Activated naive CD8-positive, alpha-beta T cell treated with anti-CD3 and anti-CD28 coated beads, Interleukin-2, amount 10 ng/mL, durations not matched to agents 7 days and 5 days (primary cell): Measurements from ENCODE around the gene XRCC1. TPM values are rescaled to one million over a fixed set of nuclear protein-coding genes. Genes with fewer than 3 reads are reported as not detected.
"Not testable (repeated sequence)": the region's sequence is repeated elsewhere in the genome, so short reads cannot be mapped to it uniquely, and the experiment has no call there.

ENCODE experiments used
- ATAC-seq: fragments of 150-1000 bp; cut with Tn5 transposase; one replicate; pipeline ENCODE4 v1.10.0; 2021; ENCODE audit warnings: low read depth, moderate library complexity
- POLR2A ChIA-PET: fragments of 350-600 bp; sonication (Branson Sonifier 250); formaldehyde crosslinking; loops from one replicate; lab custom pipeline; 2021; ENCODE audit warnings: antibody characterized with exemption; lab: Charles Lee
- DNase-seq: peaks from one replicate; pipeline ENCODE4 v3.0.0; 2021
- H3K27ac Mint-ChIP-seq: one replicate; pipeline ENCODE4 v1.8.0; 2022; ENCODE audit warnings: mild to moderate bottlenecking, mixed read lengths
- H3K27me3 Mint-ChIP-seq: one replicate; pipeline ENCODE4 v1.8.0; 2022; ENCODE audit warnings: mild to moderate bottlenecking, moderate library complexity, mixed read lengths
- H3K36me3 Mint-ChIP-seq: one replicate; pipeline ENCODE4 v1.8.0; 2021; ENCODE audit warnings: mild to moderate bottlenecking, mixed read lengths
- H3K4me1 Mint-ChIP-seq: one replicate; pipeline ENCODE4 v1.8.0; 2021; ENCODE audit warnings: mixed read lengths
- H3K4me3 Mint-ChIP-seq: one replicate; pipeline ENCODE4 v1.8.0; 2022; ENCODE audit warnings: mild to moderate bottlenecking, moderate library complexity, mixed read lengths
- H3K9me3 Mint-ChIP-seq: one replicate; pipeline ENCODE4 v1.8.0; 2021; ENCODE audit warnings: mixed read lengths
- total RNA-seq, 2 experiments: library from RNA; stranded (reverse); gene quantifications; one replicate each; pipeline ENCODE4 v1.2.3, GENCODE V29; 2021

The XRCC1 gene
- total RNA-seq, 2 experiments from 2014 or later: 40.0 to 43.2 TPM

DNA sequence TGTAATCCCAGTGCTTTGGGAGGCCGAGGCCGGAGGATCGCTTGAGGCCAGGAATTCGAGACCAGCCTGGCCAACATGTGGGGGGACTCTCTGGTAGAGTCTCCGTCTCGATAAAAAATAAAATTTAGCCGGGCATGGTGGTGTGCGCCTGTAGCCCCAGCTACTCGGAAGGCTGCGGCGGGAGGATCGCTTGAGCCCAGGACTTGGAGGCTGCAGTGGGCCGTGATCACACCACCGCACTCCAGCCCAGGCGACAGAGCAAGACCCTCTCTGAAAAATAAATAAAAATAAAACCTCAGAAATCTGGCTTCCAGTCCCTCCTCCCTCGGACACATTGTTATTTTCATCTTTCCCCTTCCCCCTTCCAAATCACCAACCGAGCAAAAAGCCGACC is 20.3 kb upstream of the XRCC1 start:
- peaks cover 37% of the 10 kb centered on the region for H3K4me1 Mint-ChIP-seq
- peak overlapping the region; percentile 97 for H3K27ac Mint-ChIP-seq
- DNase-seq: no peak
- peaks cover 6% of the 10 kb centered on the region for H3K36me3 Mint-ChIP-seq
- POLR2A ChIA-PET: interaction anchor here (0.6 to 4.4 kb wide), 17 partner anchors 15 to 189 kb away, joined by 3 to 45 read pairs (median 5); partner anchors contain the start of genes PINLYP, SMG9, XRCC1 and ZNF428
- no peaks in the 10 kb centered on the region for H3K27me3 Mint-ChIP-seq
- H3K9me3 Mint-ChIP-seq: no peaks in the 10 kb centered on the region
- ATAC-seq: peak; percentile 8
- peak overlapping the region; percentile 94 for H3K4me3 Mint-ChIP-seq

DNA sequence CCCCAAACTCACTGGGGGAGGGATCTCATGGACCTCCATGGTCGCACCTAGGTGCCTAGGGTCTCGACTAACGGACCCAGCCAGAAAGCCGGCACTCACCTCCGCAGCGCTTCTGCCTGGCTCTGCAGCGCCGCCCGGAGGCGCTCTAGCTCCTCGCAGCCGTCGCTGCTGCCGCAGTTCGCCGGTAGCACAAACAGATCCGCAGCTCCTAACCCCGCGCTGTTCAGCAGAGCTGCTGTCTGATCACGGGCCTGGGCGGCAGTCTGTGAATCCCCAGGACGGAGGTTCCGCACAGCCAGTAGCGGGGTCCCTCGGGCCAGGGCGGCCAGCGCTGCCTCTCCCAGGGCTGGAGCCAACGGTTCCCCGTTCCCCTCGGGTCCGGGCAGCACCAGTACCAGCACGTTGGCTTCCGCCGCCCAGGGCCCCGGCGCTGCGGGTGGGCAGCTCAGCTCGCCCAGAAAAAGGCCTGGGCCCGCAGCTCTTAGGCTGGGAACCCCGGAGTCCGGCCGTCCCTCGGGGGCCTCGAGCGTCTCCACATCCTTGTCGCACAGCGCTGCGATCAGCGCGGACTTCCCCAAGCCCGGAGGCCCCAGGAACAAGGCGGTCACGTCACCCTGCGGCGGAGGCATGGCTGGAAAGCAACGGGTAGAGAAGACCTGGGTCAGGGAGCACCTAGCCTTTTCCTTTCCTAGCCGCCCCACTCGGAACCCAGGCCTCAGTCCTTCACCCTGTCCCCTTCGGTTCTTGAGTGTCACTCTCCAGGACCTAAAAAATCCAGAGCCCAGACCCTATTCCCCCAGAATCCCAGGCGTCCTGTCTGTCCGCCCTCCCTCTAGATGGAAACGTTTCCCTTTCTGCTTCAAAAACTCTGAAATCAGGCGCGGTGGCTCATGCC is 19.6 kb upstream of the XRCC1 start:
- DNase-seq: peak; percentile 84
- ATAC-seq: peak; percentile 55
- Mint-ChIP-seq H3K4me1 (peaks cover 39% of the 10 kb centered on the region), H3K36me3 (peaks cover 6% of the 10 kb centered on the region), H3K4me3 (peak overlapping the region; percentile 94), H3K9me3 (no peaks in the 10 kb centered on the region), H3K27ac (peak overlapping the region; percentile 97), H3K27me3 (no peaks in the 10 kb centered on the region)
- POLR2A ChIA-PET: interaction anchor here (0.6 to 4.4 kb wide), 21 partner anchors 11 to 585 kb away, joined by 3 to 45 read pairs (median 4); partner anchors contain the start of genes PHLDB3, PINLYP, XRCC1 and ZNF428

DNA sequence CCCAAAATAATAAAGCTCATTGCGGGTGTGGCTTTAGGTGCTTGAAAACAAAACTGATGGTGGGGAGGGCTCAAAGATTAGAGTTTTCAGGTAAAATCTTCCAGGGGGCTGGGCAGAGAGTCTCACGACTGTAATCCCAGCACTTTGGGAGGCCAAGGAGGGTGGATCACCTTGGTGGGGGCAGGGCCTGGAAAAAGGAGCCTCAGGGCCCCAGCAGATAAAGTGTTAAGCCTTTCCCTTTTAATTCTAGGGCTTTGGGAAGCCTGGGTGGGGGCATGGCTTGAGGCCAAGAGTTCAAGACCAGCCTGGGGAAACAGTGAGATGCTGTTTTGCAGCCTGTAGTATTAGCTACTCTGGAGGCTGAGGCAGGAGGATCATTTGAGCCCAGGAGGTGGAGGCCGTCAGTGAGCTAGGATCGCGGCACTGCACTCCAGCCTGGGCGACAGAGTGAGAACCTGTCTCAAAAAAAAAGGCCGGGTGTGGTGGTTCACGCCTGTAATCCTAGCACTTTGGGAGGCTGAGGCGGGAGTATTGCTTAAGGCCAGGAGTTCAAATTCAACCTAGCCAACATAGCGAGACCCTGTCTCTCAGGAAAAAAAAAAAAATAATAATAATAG is 18.9 kb upstream of the XRCC1 start:
- POLR2A ChIA-PET: interaction anchor here (0.6 to 4.4 kb wide), 19 partner anchors 10 to 586 kb away, joined by 3 to 45 read pairs (median 4); partner anchors contain the start of genes PHLDB3, PINLYP, XRCC1 and ZNF575
- H3K4me3 Mint-ChIP-seq: peak overlapping the region; percentile 59

DNA sequence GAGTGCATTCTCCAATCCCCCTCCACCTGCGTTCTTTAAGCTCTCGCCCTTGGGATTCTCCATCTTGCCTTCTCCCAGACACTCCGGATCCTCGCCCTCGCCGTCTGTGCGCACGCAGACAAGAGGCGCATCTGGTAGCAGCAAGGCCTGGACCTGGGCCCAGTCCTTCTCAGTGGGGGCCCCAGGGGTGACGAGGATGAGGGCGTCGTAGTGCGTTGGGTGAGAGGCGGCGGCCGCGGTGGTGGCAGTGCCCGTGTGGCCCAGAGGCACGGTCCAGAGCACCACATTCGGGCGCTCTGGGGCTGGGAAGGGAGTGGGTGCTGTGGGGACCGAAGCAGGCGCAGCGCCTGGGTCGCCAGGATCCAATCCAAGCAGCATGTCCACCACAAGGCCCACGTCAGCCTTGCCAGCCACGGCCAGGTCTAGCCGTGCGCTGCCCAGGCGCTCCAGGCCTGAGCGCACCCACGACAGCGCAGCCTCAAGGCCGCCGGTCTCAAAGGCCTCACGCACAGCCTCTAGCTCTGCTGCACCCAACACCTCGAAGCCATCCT is 17.5 kb upstream of the XRCC1 start:
- POLR2A ChIA-PET: interaction anchor here (1.0 kb wide), 1 partner anchor 38 kb away, joined by 3 read pairs; no protein-coding TSS in a partner anchor
- no peak overlapping the region for H3K4me3 Mint-ChIP-seq

More for the DNA sequence above, 18.9 kb upstream of the XRCC1 start:
- Mint-ChIP-seq H3K9me3 (no peaks in the 10 kb centered on the region), H3K4me1 (peaks cover 44% of the 10 kb centered on the region), H3K36me3 (peaks cover 8% of the 10 kb centered on the region), H3K27me3 (no peaks in the 10 kb centered on the region), H3K27ac (peak overlapping the region; percentile 28)
- DNase-seq (no peak), ATAC-seq (no peak)

DNA sequence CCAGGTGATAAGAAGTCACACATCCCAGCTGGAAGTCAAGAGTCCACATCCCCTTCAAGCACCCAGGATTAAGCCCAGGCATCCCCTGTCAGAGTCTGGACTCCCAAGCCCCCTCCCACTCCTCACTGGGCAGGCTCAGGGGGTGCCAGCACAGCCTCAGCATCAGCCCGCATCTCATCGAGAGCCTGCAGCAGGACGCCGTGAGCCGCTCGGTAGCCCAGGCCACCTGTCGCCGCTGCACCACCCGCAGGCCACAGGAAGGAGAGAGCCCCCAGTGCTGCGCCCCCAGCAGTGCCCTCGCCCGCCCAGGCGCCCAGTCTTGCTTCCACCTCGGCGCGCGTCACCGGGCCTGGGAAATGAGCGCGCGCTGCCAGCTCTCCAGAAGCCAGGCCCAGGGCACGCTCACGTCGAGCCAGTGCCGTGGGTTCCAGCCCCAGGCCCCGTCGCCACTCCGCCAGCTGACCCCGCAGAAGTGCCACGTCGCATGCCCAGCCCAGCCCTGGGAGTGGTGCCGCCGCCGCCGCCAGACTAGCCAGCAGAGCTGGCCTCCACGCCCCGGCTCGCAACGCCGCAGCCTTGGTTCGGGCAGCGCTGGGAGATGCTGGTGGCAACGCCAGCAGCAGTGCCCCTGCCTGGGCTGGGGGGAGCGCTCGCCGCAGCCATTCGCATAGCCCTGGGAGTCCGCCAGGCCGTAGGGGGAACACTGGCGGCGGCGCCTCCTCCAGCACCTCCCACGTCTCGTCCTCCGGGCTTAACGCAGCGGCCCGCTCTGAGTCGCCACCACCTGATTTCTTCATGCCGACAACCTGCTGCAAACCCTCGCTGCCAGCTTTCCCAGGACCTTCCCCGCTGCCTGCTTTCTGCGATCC is 16.8 kb upstream of the XRCC1 start:
- peaks cover 10% of the 10 kb centered on the region for H3K36me3 Mint-ChIP-seq
- H3K4me3 Mint-ChIP-seq: no peak overlapping the region
- ATAC-seq (no peak), DNase-seq (no peak)
- POLR2A ChIA-PET: no interaction called here
- H3K4me1 Mint-ChIP-seq: peaks cover 31% of the 10 kb centered on the region
- H3K27me3 Mint-ChIP-seq: no peaks in the 10 kb centered on the region
- no peaks in the 10 kb centered on the region for H3K9me3 Mint-ChIP-seq
- no peak overlapping the region for H3K27ac Mint-ChIP-seq

More for the DNA sequence above, 17.5 kb upstream of the XRCC1 start:
- Mint-ChIP-seq H3K4me1 (peaks cover 38% of the 10 kb centered on the region), H3K36me3 (peaks cover 10% of the 10 kb centered on the region), H3K27me3 (no peaks in the 10 kb centered on the region), H3K9me3 (no peaks in the 10 kb centered on the region), H3K27ac (peak overlapping the region; percentile 70)
- DNase-seq (no peak), ATAC-seq (no peak)

DNA sequence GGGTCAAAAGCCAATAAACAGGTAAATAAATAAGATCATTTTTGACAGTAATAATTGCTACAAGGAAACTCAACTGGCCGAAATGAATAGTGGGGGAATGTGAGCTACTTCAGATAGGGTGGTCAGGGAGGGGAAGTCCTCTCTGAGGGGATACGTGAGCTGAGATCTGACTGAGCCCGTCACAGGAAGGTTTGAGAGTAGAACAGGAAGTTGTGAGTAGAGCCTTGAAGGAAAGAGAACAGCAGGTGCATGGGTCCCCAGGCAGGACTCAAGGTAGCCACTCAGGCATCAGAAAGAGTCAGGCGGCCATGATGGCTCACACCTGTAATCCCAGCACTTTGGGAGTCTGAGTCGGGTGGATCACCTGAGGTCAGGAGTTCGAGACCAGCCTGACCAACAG is 14.4 kb upstream of the XRCC1 start:
- Mint-ChIP-seq H3K4me3 (no peak overlapping the region), H3K4me1 (peaks cover 21% of the 10 kb centered on the region), H3K36me3 (peaks cover 24% of the 10 kb centered on the region), H3K27me3 (no peaks in the 10 kb centered on the region), H3K27ac (peak overlapping the region; percentile 68), H3K9me3 (no peaks in the 10 kb centered on the region)
- ATAC-seq (peak; percentile 53), DNase-seq (no peak)
- POLR2A ChIA-PET: interaction anchor here (0.9 to 1.0 kb wide), 2 partner anchors 10 to 14 kb away, joined by 3 read pairs; no protein-coding TSS in a partner anchor

DNA sequence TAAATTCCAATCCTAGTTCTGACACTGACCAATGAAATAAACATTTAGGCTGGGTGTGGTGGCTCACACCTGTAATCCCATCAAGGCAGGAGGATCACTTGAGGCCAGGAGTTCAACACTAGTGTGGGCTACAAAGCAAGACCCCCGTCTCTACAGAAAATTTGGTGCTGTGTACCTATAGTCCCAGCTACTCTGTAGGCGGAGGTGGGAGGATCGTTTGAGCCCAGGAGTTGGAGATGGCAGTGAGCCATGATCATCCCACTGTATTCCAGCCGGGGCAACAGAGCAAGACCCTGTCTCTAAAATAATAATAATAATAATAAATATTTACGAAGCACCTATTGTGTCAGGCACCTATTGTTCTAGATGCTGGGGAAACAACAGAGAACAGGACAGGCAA is 13.9 kb upstream of the XRCC1 start:
- ATAC-seq (no peak), DNase-seq (no peak)
- POLR2A ChIA-PET: interaction anchor here (0.9 to 1.0 kb wide), 2 partner anchors 10 to 15 kb away, joined by 3 read pairs; no protein-coding TSS in a partner anchor
- no peaks in the 10 kb centered on the region for H3K27me3 Mint-ChIP-seq
- no peaks in the 10 kb centered on the region for H3K9me3 Mint-ChIP-seq
- peak overlapping the region; percentile 68 for H3K27ac Mint-ChIP-seq
- peaks cover 24% of the 10 kb centered on the region for H3K4me1 Mint-ChIP-seq
- no peak overlapping the region for H3K4me3 Mint-ChIP-seq
- H3K36me3 Mint-ChIP-seq: peaks cover 27% of the 10 kb centered on the region

DNA sequence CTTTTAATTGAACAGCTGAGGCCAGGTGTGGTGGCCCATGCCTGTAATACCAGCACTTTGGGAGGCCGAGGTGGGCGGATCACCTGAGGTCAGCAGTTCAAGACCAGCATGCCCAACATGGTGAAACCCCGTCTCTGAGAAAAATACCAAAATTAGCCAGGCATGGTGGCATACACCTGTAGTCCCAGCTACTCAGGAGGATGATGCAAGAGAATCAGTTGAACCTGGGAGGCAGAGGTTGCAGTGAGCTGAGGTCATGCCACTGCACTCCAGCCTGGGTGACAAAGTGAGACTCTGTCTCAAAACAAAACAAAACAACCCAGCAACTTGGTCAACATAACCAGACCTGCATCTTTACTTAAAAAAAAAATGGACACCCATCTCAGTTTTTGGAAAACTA is 11.7 kb upstream of the XRCC1 start:
- DNase-seq, POLR2A ChIA-PET, H3K27ac Mint-ChIP-seq, H3K4me3 Mint-ChIP-seq, H3K9me3 Mint-ChIP-seq, ATAC-seq, H3K27me3 Mint-ChIP-seq: not testable (repeated sequence)
- H3K36me3 Mint-ChIP-seq: peaks cover 27% of the 10 kb centered on the region
- peaks cover 22% of the 10 kb centered on the region for H3K4me1 Mint-ChIP-seq

DNA sequence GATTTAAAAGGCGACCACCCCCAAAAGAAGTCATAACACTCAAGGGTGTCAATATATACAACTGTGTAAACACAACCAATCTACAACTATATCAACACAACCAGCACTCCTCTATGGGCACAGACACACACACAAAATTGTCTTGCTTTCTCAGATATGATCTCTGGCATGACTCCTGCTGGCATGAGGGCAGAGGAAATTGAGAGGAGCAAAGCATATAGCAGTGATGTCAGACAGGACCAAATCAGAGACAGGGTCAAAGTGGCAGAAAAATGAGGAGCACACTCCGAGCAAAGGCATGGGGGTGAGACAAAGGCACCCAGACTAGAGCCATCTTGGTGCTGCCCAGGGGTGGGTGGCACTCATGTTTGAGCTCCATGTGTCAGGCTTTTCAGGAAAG is 11.0 kb upstream of the XRCC1 start:
- Mint-ChIP-seq H3K4me3 (no peak overlapping the region), H3K9me3 (no peaks in the 10 kb centered on the region), H3K27me3 (no peaks in the 10 kb centered on the region), H3K27ac (peak overlapping the region; percentile 32), H3K4me1 (peaks cover 27% of the 10 kb centered on the region), H3K36me3 (peaks cover 27% of the 10 kb centered on the region)
- POLR2A ChIA-PET: no interaction called here
- ATAC-seq: no peak
- DNase-seq: no peak

DNA sequence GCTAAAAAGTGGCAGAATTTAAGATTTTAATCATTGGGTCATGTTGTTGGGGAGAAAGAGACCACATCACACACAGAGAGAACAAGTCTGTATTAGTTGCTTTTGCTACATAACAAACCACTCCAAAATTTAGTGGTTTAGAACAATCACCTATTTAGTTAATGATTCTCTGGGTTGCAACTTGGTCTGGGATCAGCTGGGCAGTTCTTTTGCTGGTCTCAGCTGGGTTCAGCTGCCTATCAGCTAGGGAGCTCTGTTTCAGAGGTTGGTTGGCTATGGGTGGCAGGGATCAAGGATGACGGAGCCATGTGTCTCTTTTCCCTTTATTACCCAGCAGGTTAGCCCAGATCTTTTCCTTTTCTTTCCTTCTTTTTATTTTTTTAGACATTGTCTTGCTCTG is 9.2 kb upstream of the XRCC1 start:
- no peak overlapping the region for H3K4me3 Mint-ChIP-seq
- H3K27ac Mint-ChIP-seq: peak overlapping the region; percentile 88
- POLR2A ChIA-PET: interaction anchor here (0.6 to 1.0 kb wide), 2 partner anchors 10 to 56 kb away, joined by 4 to 7 read pairs; no protein-coding TSS in a partner anchor
- peaks cover 25% of the 10 kb centered on the region for H3K4me1 Mint-ChIP-seq
- peaks cover 26% of the 10 kb centered on the region for H3K36me3 Mint-ChIP-seq
- no peaks in the 10 kb centered on the region for H3K9me3 Mint-ChIP-seq
- ATAC-seq (no peak), DNase-seq (no peak)
- no peaks in the 10 kb centered on the region for H3K27me3 Mint-ChIP-seq

DNA sequence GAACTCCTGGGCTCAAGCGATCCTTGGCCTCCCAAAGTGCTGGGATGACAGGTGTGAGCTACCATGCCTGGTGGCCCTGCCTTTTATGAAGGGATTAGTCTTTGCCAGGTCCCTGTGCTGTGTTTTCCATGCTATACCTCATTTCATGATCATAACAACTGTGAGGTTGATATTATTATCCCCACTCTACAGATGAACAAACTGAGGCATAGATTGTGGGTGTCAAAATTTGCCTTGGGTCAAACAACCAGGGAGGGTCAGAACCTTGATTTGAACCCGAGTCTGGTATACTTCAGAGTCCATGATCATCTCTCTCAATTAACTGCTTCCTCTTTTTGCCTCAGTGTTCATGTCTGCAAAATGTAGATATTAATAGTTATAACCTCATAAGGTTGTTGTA is 7.2 kb upstream of the XRCC1 start:
- POLR2A ChIA-PET: interaction anchor here (0.7 kb wide), 1 partner anchor 50 kb away, joined by 3 read pairs; the partner anchor contains the start of gene ZNF575
- Mint-ChIP-seq H3K36me3 (peaks cover 26% of the 10 kb centered on the region), H3K9me3 (no peaks in the 10 kb centered on the region), H3K27me3 (no peaks in the 10 kb centered on the region), H3K4me3 (no peak overlapping the region), H3K27ac (no peak overlapping the region), H3K4me1 (peaks cover 28% of the 10 kb centered on the region)
- DNase-seq (no peak), ATAC-seq (no peak)

DNA sequence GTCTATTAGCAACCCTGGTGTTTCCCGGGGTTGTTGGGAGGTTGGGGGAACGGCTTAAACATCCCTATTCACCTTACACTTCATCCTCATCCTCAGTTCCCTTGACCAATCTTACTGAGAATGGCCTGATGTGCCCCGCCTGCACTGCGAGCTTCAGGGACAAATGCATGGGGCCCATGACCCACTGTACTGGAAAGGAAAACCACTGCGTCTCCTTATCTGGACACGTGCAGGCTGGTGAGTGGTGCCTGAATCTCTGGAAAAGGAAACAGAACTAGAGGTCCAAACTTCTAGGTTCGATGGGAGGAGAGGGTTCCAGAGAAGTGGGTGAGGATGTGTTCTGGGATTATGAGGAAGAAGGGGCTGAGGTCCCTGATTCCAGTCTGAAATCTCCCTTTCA is 6.1 kb upstream of the XRCC1 start:
- ATAC-seq (no peak), DNase-seq (no peak)
- Mint-ChIP-seq H3K4me3 (peak overlapping the region; percentile 94), H3K4me1 (peaks cover 30% of the 10 kb centered on the region), H3K27ac (peak overlapping the region; percentile 96), H3K9me3 (no peaks in the 10 kb centered on the region), H3K36me3 (peaks cover 26% of the 10 kb centered on the region), H3K27me3 (no peaks in the 10 kb centered on the region)
- POLR2A ChIA-PET: interaction anchor here (1.0 kb wide), 1 partner anchor 38 kb away, joined by 3 read pairs; no protein-coding TSS in a partner anchor
